ENCODE results near the gene PPFIBP2. TPM values are rescaled to one million over a fixed set of nuclear protein-coding genes. Genes with fewer than 3 reads are reported as not detected.

PPFIBP2 gene
- total and polyA plus RNA-seq, 10 of the 15 experiments (the other 5 are each of a cell fraction or from before 2014, with no cell fraction given) = 17.3 to 56.3 (median 39.2) TPM

GRCh38 chr11:7514099-7514591 is 346 bp downstream of the PPFIBP2 start (continued):
- TF ChIP-seq NKRF (conservative IDR thresholded peaks at IDR 0.05) = peak; percentile 78; the same call in 1 of the 2 replicates
- TF ChIP-seq SMC3 (IDR thresholded peaks at IDR 0.05; ENCODE audit: borderline replicate concordance, low read length) = no peak
- no peak for TF ChIP-seq JUND (IDR thresholded peaks at IDR 0.05; ENCODE audit: low read depth, low read length)
- no peak for TF ChIP-seq KLF5 (IDR thresholded peaks at IDR 0.05; ENCODE audit: partially characterized antibody)

GRCh38 chr11:7515447-7515886 is 1.7 kb downstream of the PPFIBP2 start:
- Histone ChIP-seq H3K27me3 (replicated peaks in 1 of 2; ENCODE audit: control insufficient read depth in 2 of 2, insufficient read depth in 2 of 2, low read length in 1 of 2) (no peaks in the 10 kb centered on the region), H4K20me1 (ENCODE audit: control insufficient read depth, insufficient read depth) (no peaks in the 10 kb centered on the region), H3K79me2 (ENCODE audit: control insufficient read depth, insufficient read depth, low read length) (peaks cover 75% of the 10 kb centered on the region), H3K9ac (ENCODE audit: control insufficient read depth, insufficient read depth, low read length) (peak overlapping the region; percentile 96), H3K27ac (ENCODE audit: control insufficient read depth, insufficient read depth) (peak overlapping the region; percentile 99), H3K4me2 (ENCODE audit: control insufficient read depth, insufficient read depth) (peak overlapping the region; percentile 97), H2AFZ (ENCODE audit: control insufficient read depth, low read depth, low read length) (no peak overlapping the region), H3K36me3 (ENCODE audit: control insufficient read depth in 2 of 2, insufficient read depth in 2 of 2, low read length in 1 of 2) (no peaks in the 10 kb centered on the region), H3K4me1 (ENCODE audit: control insufficient read depth, insufficient read depth, low read length) (peaks cover 33% of the 10 kb centered on the region), H3K4me3 (peak overlapping the region; percentile 92), H3K9me3 (replicated peaks; ENCODE audit: control insufficient read depth, insufficient read depth, low read length) (no peaks in the 10 kb centered on the region)
- intact Hi-C loops (cut with micrococcal nuclease; ENCODE audit: unreplicated experiment) = loop anchor here (10.0 kb wide), 1 partner anchor 771 kb away; no protein-coding TSS in a partner anchor
- TSS peak; percentile 63 for BruUV-seq (replicated peaks)
- ATAC-seq (no peak), DNase-seq (ENCODE audit: low read depth, low spot score) (no peak), FAIRE-seq (no peak)
- POLR2A ChIA-PET = interaction anchor here (0.6 to 2.5 kb wide), 9 partner anchors 9 to 832 kb away, joined by 3 to 8 read pairs (median 3); partner anchors contain the start of gene MRPL17
- CTCF ChIA-PET = interaction anchor here (0.6 to 8.1 kb wide), 14 partner anchors 8 to 984 kb away, joined by 3 to 67 read pairs (median 5); partner anchors contain the start of gene EIF3F
- TF ChIP-seq SIX5 (IDR thresholded peaks at IDR 0.05; ENCODE audit: low read depth, low read length, severe bottlenecking) = no peak
- TF ChIP-seq SMC3 (IDR thresholded peaks at IDR 0.05; ENCODE audit: borderline replicate concordance, low read length) = no peak
- no peak for TF ChIP-seq BRCA1 (IDR thresholded peaks at IDR 0.05; ENCODE audit: low read depth, low read length)
- TF ChIP-seq BCL3 (IDR thresholded peaks at IDR 0.05; ENCODE audit: borderline replicate concordance, insufficient read depth, low read depth, low read length, poor library complexity, severe bottlenecking) = no peak
- TF ChIP-seq HSF1 (IDR thresholded peaks at IDR 0.05; ENCODE audit: low read depth, low read length) = no peak
- TF ChIP-seq NFIC (IDR thresholded peaks at IDR 0.05; ENCODE audit: low read depth, low read length) = no peak
- SMC1A ChIA-PET (ENCODE audit: uncharacterized antibody, unreplicated experiment) = interaction anchor here (0.7 to 6.8 kb wide), 26 partner anchors 8 to 468 kb away, joined by 3 to 69 read pairs (median 4); partner anchors contain the start of gene OLFML1
- RAD21 ChIA-PET (ENCODE audit: unreplicated experiment) = interaction anchor here (0.8 to 2.7 kb wide), 14 partner anchors 9 to 471 kb away, joined by 3 to 11 read pairs (median 4); no protein-coding TSS in a partner anchor
- 39% methylated on average over 1 of the region's 1 CpG for WGBS (ENCODE audit: insufficient coverage, insufficient replicate concordance, low lambda C conversion rate, missing lambda C conversion rate)
- in situ Hi-C loops (cut with MboI) = loop anchor here (25.0 kb wide), 1 partner anchor 1828 kb away; the partner anchor contains the start of genes TRIM22 and TRIM5

All from GM12878 (cell line).